HG02678 (cell line): ENCODE measurements around the gene COQ7.
A peak's percentile ranks its signal among the peaks of the same experiment; 100 is the strongest.

Source experiments
- ATAC-seq: cut with Tn5 transposase; IDR thresholded peaks from one replicate; pipeline ENCODE4 v1.9.1; 2021; ENCODE audit warnings: mild to moderate bottlenecking, moderate library complexity; ENCODE audit not compliant: unreplicated experiment

COQ7 gene

DNA sequence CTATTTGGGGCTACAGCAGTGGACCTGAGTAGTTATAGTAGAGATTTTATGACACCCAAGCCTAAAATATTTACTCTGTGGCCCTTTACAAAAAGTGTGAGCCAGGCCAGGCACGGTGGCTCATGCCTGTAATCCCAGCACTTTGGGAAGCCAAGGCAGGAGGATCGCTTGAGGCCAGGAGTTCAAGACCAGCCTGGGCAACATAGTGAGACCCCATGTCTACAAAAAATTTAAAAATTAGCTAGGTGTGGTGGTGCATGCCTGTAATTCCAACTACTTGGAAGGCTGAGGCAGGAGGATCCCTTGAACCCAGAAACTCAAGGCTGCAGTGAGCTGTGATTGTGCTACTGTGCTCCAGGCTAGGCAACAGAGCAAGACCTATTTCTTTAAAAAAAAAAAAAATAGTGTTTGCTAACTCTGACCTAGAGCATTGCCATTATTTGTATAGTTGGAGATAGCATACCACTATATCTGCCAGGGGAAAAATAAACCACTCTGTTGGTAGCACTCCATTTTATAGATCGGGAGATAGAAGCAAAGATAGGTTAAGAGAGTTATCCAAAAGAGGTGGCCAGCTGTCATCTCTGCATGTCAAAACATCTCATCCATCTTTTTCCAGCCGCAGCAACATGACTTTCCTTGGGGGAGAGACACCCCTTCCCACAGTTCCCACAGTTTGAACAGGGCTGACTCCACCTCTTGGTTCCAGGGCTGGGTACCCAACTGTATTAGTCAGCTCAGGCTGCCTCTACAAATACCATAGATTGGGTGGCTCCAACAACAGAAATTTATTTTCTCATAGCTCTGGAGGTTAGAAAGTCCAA is 43.3 kb downstream of the COQ7 start:
- ATAC-seq = no peak

DNA sequence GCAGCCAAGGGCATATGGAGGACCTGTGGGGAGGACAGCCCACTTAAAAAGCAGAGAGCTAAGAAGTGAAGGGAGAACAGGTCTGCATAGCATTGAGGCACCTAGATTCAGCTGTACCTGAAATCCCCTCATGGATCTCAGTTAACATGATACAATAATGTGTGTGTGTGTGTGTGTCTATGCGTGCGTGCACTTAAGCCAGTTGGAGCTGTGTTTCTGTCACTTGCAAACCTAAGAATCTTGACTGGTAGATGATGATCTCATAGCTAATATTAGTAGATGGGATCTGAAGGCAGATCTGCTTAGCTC is 44.6 kb downstream of the COQ7 start:
- ATAC-seq = no peak

DNA sequence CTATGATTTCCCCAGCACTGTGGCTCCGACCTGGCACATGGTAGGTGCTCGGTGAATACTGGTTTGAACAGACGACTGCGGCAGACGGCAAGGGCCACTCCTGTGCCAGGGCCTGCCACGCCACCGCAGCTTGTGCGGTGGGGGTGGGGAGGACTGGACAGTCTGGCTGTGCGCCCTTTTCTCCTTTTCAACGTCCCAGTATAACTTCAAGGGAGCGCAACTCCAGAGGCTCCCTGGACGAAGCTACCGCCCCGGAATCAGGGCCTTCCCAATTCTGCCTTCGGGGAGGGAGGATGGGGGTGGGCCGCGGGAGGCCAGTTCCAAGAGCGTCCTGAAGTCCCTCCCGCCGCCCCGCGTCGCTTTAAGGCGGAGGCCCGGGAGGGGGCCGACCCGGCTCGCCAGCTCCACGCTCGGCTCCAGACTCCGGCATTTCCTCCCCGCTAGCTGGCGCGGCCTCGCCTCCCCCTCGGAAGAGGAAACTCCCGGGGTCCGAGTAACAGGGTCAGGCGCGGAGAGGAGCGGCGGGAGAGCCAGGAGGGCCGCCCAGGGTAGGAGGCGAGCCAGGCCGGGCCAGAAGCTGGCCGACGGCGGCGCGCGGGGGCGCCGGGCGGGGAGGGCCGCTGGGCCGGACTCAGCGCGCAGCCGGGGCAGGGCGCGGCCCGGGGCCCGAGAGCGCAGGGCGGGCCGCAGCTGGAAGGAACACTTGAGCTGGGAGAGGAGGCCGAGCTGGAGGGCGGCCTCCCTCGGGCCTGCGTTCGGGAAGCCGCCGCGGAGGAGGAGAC is 46.4 kb downstream of the COQ7 start, which contains the start of gene ITPRIPL2:
TSS of gene ITPRIPL2 (plus strand) at position 388 of the 782 bp plus-strand sequence. CDS start 498 bp downstream, outside the sequence.
- no peak for ATAC-seq

DNA sequence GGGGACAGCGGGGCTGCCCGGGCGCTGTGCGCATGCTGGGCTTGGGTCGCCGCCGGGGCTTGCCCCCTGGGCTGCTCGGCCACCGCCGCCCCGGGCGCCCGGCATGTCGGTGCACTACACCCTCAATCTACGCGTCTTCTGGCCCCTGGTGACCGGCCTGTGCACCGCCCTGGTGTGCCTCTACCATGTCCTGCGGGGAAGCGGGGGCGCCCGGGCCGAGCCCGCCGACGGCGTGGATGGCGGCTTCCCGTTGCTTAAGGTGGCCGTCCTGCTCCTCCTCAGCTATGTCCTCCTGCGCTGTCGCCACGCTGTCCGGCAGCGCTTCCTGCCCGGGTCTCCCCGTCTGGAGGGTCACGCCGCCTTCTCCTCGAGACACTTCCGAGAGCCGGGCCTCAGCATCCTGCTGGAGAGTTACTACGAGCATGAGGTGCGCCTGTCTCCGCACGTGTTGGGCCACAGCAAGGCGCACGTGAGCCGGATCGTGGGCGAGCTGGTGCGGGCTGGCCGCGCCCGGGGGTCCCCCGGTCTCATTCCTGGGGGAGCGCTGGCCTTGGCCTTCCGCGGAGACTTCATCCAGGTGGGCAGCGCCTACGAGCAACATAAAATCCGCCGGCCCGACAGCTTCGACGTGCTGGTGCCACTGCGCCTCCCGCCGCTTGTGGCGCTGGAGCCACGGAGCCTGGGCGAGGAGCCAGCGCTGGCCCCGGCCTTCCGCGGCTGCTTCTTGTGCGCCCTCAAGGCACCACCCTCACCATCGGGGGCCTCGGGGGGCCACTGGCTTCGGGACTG is 47.1 kb downstream of the COQ7 start:
- ATAC-seq = no peak

DNA sequence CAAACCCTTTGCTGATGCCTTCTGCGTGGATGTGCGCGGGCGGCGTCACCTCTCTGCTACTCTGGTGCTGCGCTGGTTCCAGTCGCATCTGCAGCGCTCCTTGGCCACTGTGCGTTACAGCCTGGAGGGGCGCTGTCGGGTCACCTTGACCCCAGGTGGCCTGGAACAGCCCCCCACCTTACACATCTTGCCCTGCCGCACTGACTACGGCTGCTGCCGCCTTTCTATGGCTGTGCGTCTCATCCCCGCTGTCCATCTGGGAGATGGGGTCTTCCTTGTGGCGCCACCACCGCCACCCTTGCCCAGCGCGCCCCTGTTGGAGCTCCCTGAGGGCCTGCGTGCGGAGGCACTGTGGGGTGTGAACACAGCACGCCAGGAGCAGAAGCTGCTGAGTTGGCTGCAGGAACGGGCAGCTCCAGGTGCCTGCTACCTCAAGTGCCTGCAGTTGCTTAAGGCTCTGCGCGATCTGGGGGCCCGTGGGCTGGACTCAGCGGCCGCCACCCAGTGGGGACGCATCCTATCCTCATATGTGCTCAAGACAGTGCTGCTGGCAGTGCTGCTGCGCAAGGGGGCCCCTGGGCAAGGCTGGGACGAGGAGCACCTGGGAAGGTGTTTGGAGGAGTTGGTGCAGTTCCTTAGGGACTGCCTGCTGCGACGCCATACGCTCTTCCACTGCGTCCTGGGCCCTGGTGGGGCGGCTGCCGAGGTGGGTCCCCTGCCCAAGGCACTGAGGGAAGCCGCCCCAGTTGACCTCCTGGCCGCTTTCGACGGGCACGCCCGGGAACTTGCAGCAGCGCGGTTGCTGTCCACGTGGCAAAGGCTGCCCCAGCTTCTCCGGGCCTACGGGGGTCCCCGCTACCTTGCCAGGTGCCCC is 48.0 kb downstream of the COQ7 start:
- no peak for ATAC-seq

DNA sequence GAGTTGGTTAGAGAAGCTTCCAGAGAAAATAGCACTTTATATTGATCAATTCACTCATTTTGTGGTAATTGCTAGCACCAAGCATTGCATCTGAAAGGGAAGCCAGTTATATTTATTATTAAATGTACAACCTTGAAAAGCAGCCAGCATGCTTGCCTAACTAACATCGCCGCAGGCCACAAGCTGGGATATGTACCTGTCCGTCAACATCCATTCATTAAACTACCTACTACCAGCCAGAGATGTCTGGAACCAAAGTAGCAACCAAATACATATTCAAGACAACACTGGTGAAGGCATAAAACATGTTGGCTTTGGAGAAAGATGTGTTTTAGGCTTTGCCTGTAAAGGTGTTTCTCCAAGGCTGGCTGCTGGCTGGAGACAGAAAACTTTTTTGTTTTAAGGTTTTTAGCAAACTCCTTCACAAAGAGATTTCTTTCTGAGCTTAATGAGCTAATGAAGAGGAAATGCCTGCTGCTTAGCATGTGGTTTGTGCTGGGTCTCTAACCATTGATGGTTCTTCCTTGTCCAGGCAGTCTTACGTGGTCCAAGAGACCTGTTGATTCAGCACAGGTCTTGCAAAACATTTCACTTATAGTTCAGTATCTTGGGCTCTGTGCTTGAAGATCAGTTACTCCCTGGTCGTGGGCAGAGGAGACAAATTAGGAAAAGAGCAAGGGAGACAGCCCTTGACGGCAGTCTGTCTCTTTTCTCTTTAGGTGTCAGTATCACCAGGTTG is 49.5 kb downstream of the COQ7 start:
- no peak for ATAC-seq

DNA sequence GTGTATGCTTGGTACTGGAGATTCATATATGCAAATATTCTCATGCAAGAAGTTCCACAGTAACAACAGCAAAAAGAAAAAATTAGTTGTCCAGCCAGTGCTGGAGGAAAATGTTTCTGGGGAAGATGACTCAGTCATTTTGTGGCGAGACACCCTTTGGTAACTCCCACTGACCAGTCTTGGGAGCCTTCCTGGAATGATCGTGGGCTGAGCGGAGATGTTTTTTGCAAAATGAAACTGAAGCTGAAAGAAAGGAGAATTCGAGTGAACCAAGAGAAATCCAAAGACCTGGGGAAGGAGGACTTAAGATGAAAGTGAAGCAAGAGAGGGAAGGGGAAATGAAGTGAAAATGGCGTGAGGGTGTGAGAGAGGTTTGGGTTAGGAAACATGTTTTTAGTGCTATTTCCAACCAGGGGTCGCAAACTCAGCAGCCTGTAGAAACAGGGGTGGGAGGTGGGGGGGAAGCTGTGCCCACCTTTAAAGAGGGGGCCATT is 51.6 kb downstream of the COQ7 start:
- ATAC-seq = no peak

DNA sequence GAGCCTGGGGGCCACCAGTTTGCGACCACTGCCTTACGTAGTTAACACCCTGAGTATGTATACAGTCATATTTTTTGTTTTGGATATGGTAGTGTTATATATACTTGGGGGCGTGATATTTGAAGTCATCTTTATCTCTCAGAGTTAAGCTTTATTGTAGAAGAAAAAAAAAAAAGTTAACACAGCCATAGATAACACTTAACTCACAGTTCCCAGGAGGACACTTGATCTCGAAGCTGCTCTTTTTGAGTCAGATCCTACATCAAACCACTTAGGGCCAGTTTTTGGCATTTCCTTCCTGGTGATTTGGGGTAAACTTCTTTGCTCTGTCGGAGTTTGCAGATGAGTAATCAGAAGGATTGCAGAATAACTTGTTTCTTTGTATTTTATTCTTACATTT is 52.1 kb downstream of the COQ7 start:
- no peak for ATAC-seq

DNA sequence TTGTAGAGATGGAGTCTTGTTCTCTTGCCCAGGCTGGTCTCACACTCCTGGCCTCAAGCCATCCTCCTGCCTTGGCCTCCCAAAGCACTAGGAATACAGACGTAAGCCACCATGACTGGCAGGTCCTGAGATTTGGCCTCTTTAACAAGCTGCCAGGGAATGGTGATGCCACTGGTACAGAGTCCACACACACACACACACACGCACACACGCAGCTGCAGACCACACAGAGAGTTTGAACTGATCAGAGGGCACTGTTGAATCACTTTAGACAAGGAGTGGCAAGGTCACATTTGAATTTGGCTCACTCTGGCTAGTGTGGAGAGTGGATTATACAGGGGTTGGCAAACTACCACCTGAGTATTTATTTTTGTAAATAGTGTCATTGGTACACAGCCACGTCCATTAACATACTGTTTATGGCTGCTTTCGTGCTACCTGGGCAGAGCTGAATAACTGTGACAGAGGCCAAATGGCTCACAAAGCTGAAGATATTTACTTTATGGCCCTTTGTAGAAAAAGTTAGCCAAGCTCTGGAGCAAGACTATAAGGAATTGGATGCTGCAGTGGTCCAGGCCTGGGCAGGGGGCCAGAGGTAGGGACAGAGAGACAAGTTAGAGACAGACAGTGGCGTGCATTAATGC is 56.2 kb downstream of the COQ7 start:
- ATAC-seq = no peak

DNA sequence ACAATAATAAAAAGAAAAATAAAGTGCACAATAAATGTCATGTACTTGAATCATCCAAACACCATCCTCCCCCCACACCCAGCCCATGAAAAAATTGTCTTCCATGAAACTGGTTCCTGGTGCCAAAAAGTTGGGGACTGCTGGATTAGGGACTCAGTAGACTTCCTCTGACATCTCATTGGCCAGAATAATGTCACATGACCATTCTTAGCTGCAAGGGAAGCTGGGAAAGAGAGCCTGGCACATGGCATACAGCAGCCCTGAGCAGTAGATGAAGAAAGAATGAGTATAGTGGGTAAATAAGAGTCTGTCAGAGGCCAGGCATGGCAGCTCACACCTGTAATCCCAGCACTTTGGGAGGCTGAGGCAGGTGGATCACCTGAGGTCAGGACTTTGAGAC is 58.9 kb downstream of the COQ7 start:
- ATAC-seq = no peak

DNA sequence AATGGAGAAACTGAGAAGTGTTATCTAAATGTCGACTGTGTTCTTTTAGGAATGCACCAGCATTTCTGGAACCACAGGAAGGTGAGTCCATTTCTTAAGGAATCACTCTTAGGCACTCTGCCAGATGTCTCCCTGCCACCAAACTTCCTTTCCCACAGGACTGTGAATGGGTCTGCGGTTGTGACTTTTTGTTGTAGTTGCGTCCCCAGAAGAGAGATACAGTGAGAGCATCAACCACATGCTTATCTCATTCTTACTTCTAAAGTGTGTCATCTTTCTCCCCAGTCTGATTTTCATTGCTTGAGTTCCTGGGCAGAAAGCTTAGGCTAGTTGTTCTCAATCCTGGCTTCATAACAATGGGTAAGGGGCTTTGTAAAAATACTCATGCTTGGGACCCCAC is 59.8 kb downstream of the COQ7 start:
- ATAC-seq = peak; percentile 20

DNA sequence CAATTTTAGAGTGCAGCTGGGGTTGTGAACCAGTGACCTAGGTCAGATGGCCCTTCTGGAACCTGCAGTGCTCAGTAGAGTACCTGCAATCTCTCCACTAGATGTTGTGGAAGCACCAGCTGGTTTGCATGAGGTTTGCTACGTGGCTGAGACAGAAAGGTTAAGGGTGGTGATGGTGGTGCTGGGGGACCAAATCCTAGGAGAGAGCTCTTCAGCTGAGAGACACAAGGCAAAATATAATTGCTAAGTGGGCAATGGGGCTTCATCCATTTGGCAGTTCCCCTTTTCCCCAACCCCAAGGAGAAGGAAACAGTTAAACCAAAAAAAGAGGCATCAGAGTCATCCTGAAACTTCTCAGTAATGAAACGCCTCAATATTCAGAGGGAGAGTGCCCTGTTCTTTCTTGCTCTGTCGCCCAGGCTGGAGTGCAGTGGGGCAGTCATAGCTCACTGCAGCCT is 60.3 kb downstream of the COQ7 start:
- ATAC-seq = peak; percentile 52

DNA sequence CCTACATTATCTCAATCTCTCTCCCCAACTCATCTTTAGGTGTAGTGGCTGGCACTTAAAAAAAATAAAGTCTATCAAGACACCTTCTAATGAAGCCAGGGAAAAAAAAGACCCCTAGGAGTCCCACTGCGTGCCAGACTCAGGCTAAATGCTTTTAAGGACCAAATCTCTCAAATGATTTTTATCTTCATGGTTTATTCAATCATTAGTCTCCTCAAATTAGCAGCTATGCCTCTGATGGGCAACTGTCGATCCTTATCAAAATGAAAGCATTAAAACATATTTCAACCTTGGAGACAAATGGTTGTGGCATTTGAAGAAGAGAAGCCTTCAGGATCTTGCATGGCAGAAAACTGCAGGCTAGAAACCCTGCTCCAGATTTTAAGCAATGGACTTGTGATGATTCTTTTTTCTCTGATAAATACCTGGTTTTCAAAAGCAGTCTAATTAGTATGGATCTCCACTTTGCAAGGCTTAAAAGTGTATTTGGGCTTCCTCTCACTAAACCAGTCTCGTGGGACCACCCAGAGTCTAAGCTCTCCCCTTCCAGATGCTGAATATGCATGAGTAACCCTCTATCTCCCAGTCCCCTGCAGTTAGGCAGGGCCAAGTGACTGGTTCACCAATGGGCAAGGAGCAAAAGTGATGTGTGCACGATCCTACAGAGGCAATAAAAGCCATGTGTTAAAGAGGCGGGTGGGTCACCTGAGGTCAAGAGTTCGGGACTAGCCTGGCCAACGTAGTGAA is 61.2 kb downstream of the COQ7 start:
- ATAC-seq = no peak
